ENCODE data around the gene DPYSL4. TPM values are rescaled to one million over a fixed set of nuclear protein-coding genes. Genes with fewer than 3 reads are reported as not detected.

The DPYSL4 gene
- total RNA-seq, 2 donors from 2014 or later = 4.1 to 22.6 TPM

DNA sequence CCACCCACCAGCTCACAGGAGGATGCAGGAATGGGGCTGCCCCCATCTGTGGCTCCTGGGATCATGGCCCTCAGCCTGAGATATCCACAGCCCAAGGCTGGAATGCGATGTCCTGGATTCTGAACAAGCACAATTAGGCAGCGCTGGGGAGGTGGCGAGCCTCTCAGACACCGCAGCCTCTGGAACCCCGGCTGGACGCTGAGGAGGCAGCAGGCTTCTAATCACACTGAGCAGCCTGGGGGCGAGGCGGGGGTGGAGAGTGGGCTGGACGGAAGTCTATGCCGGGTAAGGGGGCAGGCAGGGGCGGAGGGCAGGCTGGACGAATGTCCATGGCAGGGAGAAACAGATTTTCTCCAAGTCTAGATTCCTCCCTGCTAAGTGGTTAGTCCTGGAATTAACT, 56.4 kb downstream of the DPYSL4 start:
- H3K36me3 ChIP-seq = no peaks in the 10 kb centered on the region
- no peaks in the 10 kb centered on the region for H3K27me3 ChIP-seq (replicated peaks; ENCODE audit: insufficient read depth)
- WGBS = 85% methylated on average over 12 of the region's 12 CpGs
- TF ChIP-seq POLR2A (IDR thresholded peaks at IDR 0.05) (no peak), POLR2AphosphoS5 (IDR thresholded peaks at IDR 0.05) (no peak), CTCF (IDR thresholded peaks at IDR 0.05) (no peak)
- DNase-seq (ENCODE audit: low spot score) = no peak
- H3K9me3 ChIP-seq = no peaks in the 10 kb centered on the region
- no peak overlapping the region for H3K27ac ChIP-seq
- H3K4me1 ChIP-seq (replicated peaks) = no peaks in the 10 kb centered on the region
- H3K4me3 ChIP-seq = no peak overlapping the region
- intact Hi-C loops (cut with DNase I) = no loop called here

DNA sequence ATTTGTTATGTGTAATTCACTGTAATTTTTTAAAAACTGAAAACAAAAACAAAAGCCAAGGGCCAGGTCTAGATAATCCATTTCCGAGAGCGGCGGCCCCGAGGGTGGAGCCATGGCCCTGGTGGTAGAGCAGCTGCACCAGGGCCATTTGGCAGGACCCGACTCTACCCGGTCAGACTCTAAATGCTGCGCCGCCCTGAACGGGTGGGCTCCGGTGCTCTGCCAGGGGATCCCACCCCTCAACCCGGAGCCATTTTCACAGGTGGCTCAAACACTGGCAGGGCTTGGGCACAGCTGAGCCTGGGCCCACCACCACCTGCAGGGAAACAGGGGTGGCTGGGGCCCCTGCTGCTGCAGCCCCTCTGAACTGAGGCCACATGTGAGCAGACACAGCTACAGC, 56.9 kb downstream of the DPYSL4 start:
- Histone ChIP-seq H3K36me3 (no peaks in the 10 kb centered on the region), H3K4me3 (no peak overlapping the region), H3K9me3 (no peaks in the 10 kb centered on the region), H3K4me1 (replicated peaks) (no peaks in the 10 kb centered on the region), H3K27me3 (replicated peaks; ENCODE audit: insufficient read depth) (no peaks in the 10 kb centered on the region), H3K27ac (no peak overlapping the region)
- intact Hi-C loops (cut with DNase I) = no loop called here
- DNase-seq (ENCODE audit: low spot score) = no peak
- whole genome bisulfite sequencing = 92% methylated on average over 11 of the region's 11 CpGs
- TF ChIP-seq POLR2AphosphoS5 (IDR thresholded peaks at IDR 0.05) = no peak
- no peak for TF ChIP-seq CTCF (IDR thresholded peaks at IDR 0.05)
- TF ChIP-seq POLR2A (IDR thresholded peaks at IDR 0.05) = no peak

GRCh38 chr10:132245056-132245455, 58.3 kb downstream of the DPYSL4 start:
- no peaks in the 10 kb centered on the region for H3K4me1 ChIP-seq (replicated peaks)
- intact Hi-C loops (cut with DNase I) = no loop called here
- WGBS = 87% methylated on average over 14 of the region's 14 CpGs

DNA sequence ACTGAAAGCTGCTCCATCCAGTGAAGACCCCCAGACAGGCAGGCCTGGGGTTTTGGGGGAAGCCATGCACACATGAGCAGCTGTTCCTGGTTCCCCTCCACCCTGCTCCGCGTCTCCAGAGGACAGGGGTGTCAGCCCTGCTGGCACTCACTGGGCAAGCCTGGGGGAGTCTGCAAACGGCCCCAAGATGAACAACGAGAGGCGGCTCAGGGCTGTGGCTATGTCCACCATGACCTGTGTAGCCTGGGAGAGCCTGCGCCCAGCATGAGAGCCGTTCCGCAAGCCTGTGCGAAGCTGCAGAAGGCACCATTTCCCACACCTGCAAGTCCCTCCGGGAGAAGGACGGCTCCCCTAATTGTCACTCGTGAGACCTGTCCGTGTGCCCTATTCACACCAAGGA, 59.5 kb downstream of the DPYSL4 start:
- no peaks in the 10 kb centered on the region for H3K4me1 ChIP-seq (replicated peaks)
- no peaks in the 10 kb centered on the region for H3K36me3 ChIP-seq
- no peak for DNase-seq (ENCODE audit: low spot score)
- WGBS = 92% methylated on average over 13 of the region's 13 CpGs
- TF ChIP-seq POLR2AphosphoS5 (IDR thresholded peaks at IDR 0.05) (no peak), POLR2A (IDR thresholded peaks at IDR 0.05) (no peak), CTCF (IDR thresholded peaks at IDR 0.05) (no peak)
- no peaks in the 10 kb centered on the region for H3K27me3 ChIP-seq (replicated peaks; ENCODE audit: insufficient read depth)
- H3K4me3 ChIP-seq = no peak overlapping the region
- intact Hi-C loops (cut with DNase I) = no loop called here
- no peak overlapping the region for H3K27ac ChIP-seq
- H3K9me3 ChIP-seq = no peaks in the 10 kb centered on the region

More at GRCh38 chr10:132245056-132245455, 58.3 kb downstream of the DPYSL4 start:
- TF ChIP-seq POLR2AphosphoS5 (IDR thresholded peaks at IDR 0.05) = no peak
- TF ChIP-seq POLR2A (IDR thresholded peaks at IDR 0.05) = no peak
- TF ChIP-seq CTCF (IDR thresholded peaks at IDR 0.05) = no peak
- H3K9me3 ChIP-seq = no peaks in the 10 kb centered on the region
- H3K4me3 ChIP-seq = no peak overlapping the region
- no peaks in the 10 kb centered on the region for H3K36me3 ChIP-seq
- DNase-seq (ENCODE audit: low spot score) = no peak
- H3K27me3 ChIP-seq (replicated peaks; ENCODE audit: insufficient read depth) = no peaks in the 10 kb centered on the region
- no peak overlapping the region for H3K27ac ChIP-seq

GRCh38 chr10:132247943-132248342, 61.2 kb downstream of the DPYSL4 start:
- Histone ChIP-seq H3K36me3 (no peaks in the 10 kb centered on the region), H3K4me1 (replicated peaks) (no peaks in the 10 kb centered on the region), H3K4me3 (no peak overlapping the region), H3K9me3 (no peaks in the 10 kb centered on the region), H3K27me3 (replicated peaks; ENCODE audit: insufficient read depth) (no peaks in the 10 kb centered on the region), H3K27ac (no peak overlapping the region)
- TF ChIP-seq POLR2AphosphoS5 (IDR thresholded peaks at IDR 0.05) = no peak
- TF ChIP-seq CTCF (IDR thresholded peaks at IDR 0.05) = no peak
- TF ChIP-seq POLR2A (IDR thresholded peaks at IDR 0.05) = no peak
- intact Hi-C loops (cut with DNase I) = no loop called here
- WGBS = 85% methylated on average over 14 of the region's 19 CpGs
- no peak for DNase-seq (ENCODE audit: low spot score)

All from prostate gland (tissue), 2 donors.